Measurements from ENCODE around the gene ME1. TPM values are rescaled to one million over a fixed set of nuclear protein-coding genes. Genes with fewer than 3 reads are reported as not detected.

The ME1 gene
- total and polyA plus RNA-seq, 2 of the 13 experiments (the other 11 are each of a cell fraction or from before 2014, with no cell fraction given): not detected

GRCh38 chr6:83169106-83169505 lies 261.7 kb downstream of the ME1 start:
- in situ Hi-C loops (cut with HindIII; ENCODE audit: extremely low pct_ligation_motif_present, low pct_unique_long_range_greater_than_20kb): no loop called here
- no peak overlapping the region for H2AFZ ChIP-seq (ENCODE audit: low read length)
- peaks cover 6 to 82% of the 10 kb centered on the region in 2 experiments for H3K36me3 ChIP-seq (replicated peaks in 1 of 2; ENCODE audit: control insufficient read depth in 1 of 2, insufficient read depth in 2 of 2, low read length in 2 of 2)
- ATAC-seq: no peak
- POLR2A ChIA-PET: no interaction called here
- no peaks in the 10 kb centered on the region for H4K20me1 ChIP-seq (ENCODE audit: insufficient read depth, low read length)
- CTCF ChIA-PET (ENCODE audit: low intra/inter-chr PET ratio, low total read pairs): no interaction called here
- H3K79me2 ChIP-seq (ENCODE audit: insufficient read depth, low read length): no peaks in the 10 kb centered on the region
- DNase-seq (ENCODE audit: low spot score): no peak
- no peak overlapping the region for H3K4me3 ChIP-seq (replicated peaks in 1 of 3; ENCODE audit: insufficient read depth in 1 of 3, low read depth in 2 of 3, low read length in 3 of 3)
- H3K4me1 ChIP-seq (ENCODE audit: insufficient read depth, low read length): no peaks in the 10 kb centered on the region
- H3K9ac ChIP-seq (ENCODE audit: insufficient read depth, low read depth, low read length): no peak overlapping the region
- no TSS peak for BruUV-seq (replicated peaks)
- intact Hi-C loops (cut with micrococcal nuclease; ENCODE audit: unreplicated experiment): no loop called here
- no peak for FAIRE-seq
- no peaks in the 10 kb centered on the region for H3K9me3 ChIP-seq (ENCODE audit: low read length)
- no peaks in the 10 kb centered on the region for H3K27me3 ChIP-seq (ENCODE audit: control insufficient read depth in 1 of 2, insufficient read depth in 2 of 2, low read length in 2 of 2)
- no peak overlapping the region for H3K4me2 ChIP-seq (ENCODE audit: low read depth, low read length)
- no peak overlapping the region for H3K27ac ChIP-seq (ENCODE audit: extremely low read length, insufficient read depth, low read length)
- TF ChIP-seq ZNF281 (CRISPR knock-in tag; IDR thresholded peaks at IDR 0.05; ENCODE audit: borderline replicate concordance) (no peak), PAF1 (CRISPR knock-in tag; IDR thresholded peaks at IDR 0.05) (no peak), ZNF543 (CRISPR knock-in tag; IDR thresholded peaks at IDR 0.05) (no peak)

- CTCF ChIA-PET (ENCODE audit: low intra/inter-chr PET ratio, low total read pairs): no interaction called here
- peaks cover 6 to 77% of the 10 kb centered on the region in 2 experiments for H3K36me3 ChIP-seq (replicated peaks in 1 of 2; ENCODE audit: control insufficient read depth in 1 of 2, insufficient read depth in 2 of 2, low read length in 2 of 2)
- TF ChIP-seq SRSF9 (IDR thresholded peaks at IDR 0.05; ENCODE audit: borderline replicate concordance, insufficient read depth, low read depth, low read length, poor library complexity, severe bottlenecking) (no peak), ATF3 (CRISPR knock-in tag; IDR thresholded peaks at IDR 0.05) (no peak), POLR2G (IDR thresholded peaks at IDR 0.05; ENCODE audit: low read depth, low read length) (no peak), ZBTB8A (CRISPR knock-in tag; IDR thresholded peaks at IDR 0.05; ENCODE audit: borderline replicate concordance, low read depth) (no peak), ZNF687 (CRISPR knock-in tag; IDR thresholded peaks at IDR 0.05) (no peak), BATF2 (CRISPR knock-in tag; IDR thresholded peaks at IDR 0.05) (no peak), SALL2 (CRISPR knock-in tag; IDR thresholded peaks at IDR 0.05) (no peak), NFE2 (CRISPR knock-in tag; IDR thresholded peaks at IDR 0.05) (no peak)
These were observed 262.3 kb downstream of the ME1 start for GRCh38 chr6:83168556-83168955.

More at GRCh38 chr6:83168556-83168955, 262.3 kb downstream of the ME1 start:
- H3K27me3 ChIP-seq (ENCODE audit: control insufficient read depth in 1 of 2, insufficient read depth in 2 of 2, low read length in 2 of 2): no peaks in the 10 kb centered on the region
- POLR2A ChIA-PET: no interaction called here
- H3K4me3 ChIP-seq (replicated peaks in 1 of 3; ENCODE audit: insufficient read depth in 1 of 3, low read depth in 2 of 3, low read length in 3 of 3): no peak overlapping the region
- no peaks in the 10 kb centered on the region for H4K20me1 ChIP-seq (ENCODE audit: insufficient read depth, low read length)
- H3K27ac ChIP-seq (ENCODE audit: extremely low read length, insufficient read depth, low read length): no peak overlapping the region
- in situ Hi-C loops (cut with HindIII; ENCODE audit: extremely low pct_ligation_motif_present, low pct_unique_long_range_greater_than_20kb): no loop called here
- intact Hi-C loops (cut with micrococcal nuclease; ENCODE audit: unreplicated experiment): no loop called here
- H3K9me3 ChIP-seq (ENCODE audit: low read length): no peaks in the 10 kb centered on the region
- H2AFZ ChIP-seq (ENCODE audit: low read length): no peak overlapping the region
- DNase-seq (ENCODE audit: low spot score): no peak
- no peak for ATAC-seq
- no peak overlapping the region for H3K9ac ChIP-seq (ENCODE audit: insufficient read depth, low read depth, low read length)
- no peak for FAIRE-seq
- WGBS (ENCODE audit: low lambda C conversion rate): 92% methylated on average over 1 of the region's 1 CpG
- no peaks in the 10 kb centered on the region for H3K79me2 ChIP-seq (ENCODE audit: insufficient read depth, low read length)
- BruUV-seq (replicated peaks): no TSS peak
- no peak overlapping the region for H3K4me2 ChIP-seq (ENCODE audit: low read depth, low read length)
- no peaks in the 10 kb centered on the region for H3K4me1 ChIP-seq (ENCODE audit: insufficient read depth, low read length)
